Tibial artery (tissue), 4 donors: ENCODE data around the gene BFSP2.
"Not testable (repeated sequence)": the region's sequence is repeated elsewhere in the genome, so short reads cannot be mapped to it uniquely, and the experiment has no call there.

Experiments used
- DNase-seq, 2 donors: peaks; one replicate each; pipeline ENCODE4 v3.0.0-alpha.2; 2019
- H3K27ac ChIP-seq, 2 donors: fragments of 200-600 bp; sonication (generic) in 1 of 2; 1 replicate in 1 of 2; 2 replicates in 1 of 2; pipeline ENCODE4 v1.5.1; 2018 to 2019; ENCODE audit warnings: mild to moderate bottlenecking in 1 of 2
- H3K27me3 ChIP-seq, 2 donors: fragments of 200-600 bp; sonication (generic) in 1 of 2; one replicate each; pipeline versions ENCODE4 v1.5.1 to v1.6.0; 2016 to 2019
- H3K36me3 ChIP-seq, 3 donors: fragments of 200-600 bp; sonication (generic) in 2 of 3; one replicate each; pipeline ENCODE4 v1.5.1; 2016 to 2019; ENCODE audit warnings: mild to moderate bottlenecking in 2 of 3
- H3K4me1 ChIP-seq, 4 donors: fragments of 200-600 bp; sonication (generic) in 2 of 4; 1 replicate in 3 of 4; 2 replicates in 1 of 4; pipeline ENCODE4 v1.5.1; 2016 to 2019
- H3K4me3 ChIP-seq, 2 donors: fragments of 200-600 bp; sonication (generic) in 1 of 2; 1 replicate in 1 of 2; 2 replicates in 1 of 2; pipeline ENCODE4 v1.5.1; 2018 to 2019; ENCODE audit warnings: mild to moderate bottlenecking in 2 of 2
- H3K9me3 ChIP-seq, 3 donors: fragments of 200-600 bp; sonication (generic) in 1 of 3; one replicate each; pipeline ENCODE4 v1.5.1; 2016 to 2019
- CTCF ChIP-seq, 2 experiments: fragments of 200-600 bp in 1 of 2; fragments of 450-650 bp in 1 of 2; IDR thresholded peaks; one replicate each; pipeline ENCODE4 v1.5.1; 2017 to 2019; ENCODE audit warnings: antibody characterized with exemption in 2 of 2, mild to moderate bottlenecking in 1 of 2, moderate library complexity in 1 of 2
- intact Hi-C: fragments of 100-400 bp; cut with DNase I; formaldehyde crosslinking; loops from one replicate; pipeline ENCODE4 v1.15.0; 2023; ENCODE audit warnings: low total_unique reads

Gene BFSP2

GRCh38 chr3:133494469-133494868 is 94.6 kb downstream of the BFSP2 start:
- H3K27me3 ChIP-seq = no peaks in the 10 kb centered on the region
- no peaks in the 10 kb centered on the region for H3K9me3 ChIP-seq
- DNase-seq = no peak
- no peak overlapping the region for H3K4me3 ChIP-seq
- no peaks in the 10 kb centered on the region for H3K4me1 ChIP-seq
- H3K36me3 ChIP-seq = no peaks in the 10 kb centered on the region
- H3K27ac ChIP-seq = no peak overlapping the region
- intact Hi-C loops = no loop called here
- no peak for TF ChIP-seq CTCF (IDR thresholded peaks at IDR 0.05)

DNA sequence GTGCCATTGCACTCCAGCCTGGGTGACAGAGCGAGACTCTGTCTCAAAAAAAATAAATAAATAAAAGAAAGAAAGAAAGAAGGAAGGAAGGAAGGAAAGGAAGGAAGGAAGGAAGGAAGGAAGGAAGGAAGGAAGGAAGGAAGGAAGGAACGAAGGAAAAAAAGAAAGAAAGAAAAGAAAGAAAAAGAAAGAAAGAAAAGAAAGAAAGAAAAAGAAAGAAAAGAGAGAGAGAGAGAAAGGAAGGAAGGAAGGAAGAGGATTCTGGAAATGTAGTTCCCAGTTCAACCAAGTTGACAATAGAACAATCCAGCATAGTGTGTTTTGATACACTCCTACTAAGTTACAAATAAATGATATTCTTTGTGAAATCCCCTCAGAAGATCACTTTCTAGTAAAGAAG is 102.7 kb downstream of the BFSP2 start:
- intact Hi-C loops, H3K36me3 ChIP-seq, H3K27ac ChIP-seq, H3K4me3 ChIP-seq, H3K4me1 ChIP-seq, H3K9me3 ChIP-seq, DNase-seq, H3K27me3 ChIP-seq: not testable (repeated sequence)

DNA sequence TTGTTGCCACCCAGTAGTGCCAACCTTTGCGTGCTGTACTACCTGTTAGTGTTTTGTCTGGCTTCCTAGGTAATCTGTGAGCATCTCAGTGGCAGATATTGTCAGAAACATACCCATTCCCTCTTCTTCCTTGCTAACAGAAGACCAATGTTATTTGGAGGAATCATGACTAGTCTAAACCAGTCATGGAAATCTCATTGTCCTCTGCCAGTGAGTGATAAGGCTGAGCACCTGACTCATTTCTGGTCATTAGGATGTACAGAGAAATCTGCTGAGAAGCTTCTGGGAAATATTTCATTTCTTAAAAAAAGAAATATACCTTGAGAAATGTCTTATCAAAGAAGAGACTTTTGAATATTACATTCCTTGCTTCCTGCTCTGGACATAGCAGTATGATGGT is 103.6 kb downstream of the BFSP2 start:
- no peak for TF ChIP-seq CTCF (IDR thresholded peaks at IDR 0.05)
- Histone ChIP-seq H3K4me1 (no peaks in the 10 kb centered on the region), H3K27ac (no peak overlapping the region), H3K36me3 (no peaks in the 10 kb centered on the region), H3K4me3 (no peak overlapping the region), H3K27me3 (no peaks in the 10 kb centered on the region), H3K9me3 (no peaks in the 10 kb centered on the region)
- intact Hi-C loops = no loop called here
- no peak for DNase-seq

DNA sequence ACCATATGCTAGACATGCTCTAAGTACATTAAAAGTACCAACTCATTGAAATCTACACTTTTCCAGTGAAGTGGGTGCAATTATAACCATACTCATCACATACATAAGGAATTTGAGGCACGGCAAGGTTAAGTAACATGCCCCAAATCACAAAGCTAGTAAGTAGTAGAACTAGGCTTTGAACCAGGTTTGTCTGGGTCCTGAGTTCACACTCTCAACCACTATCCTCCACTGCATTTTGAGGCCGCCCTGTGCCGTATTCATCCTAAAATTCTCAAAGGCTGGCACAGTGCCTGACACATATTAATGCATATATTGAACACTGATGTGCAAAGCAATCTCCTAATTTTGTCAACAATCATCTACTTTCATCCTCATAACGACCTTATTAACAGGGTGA is 104.9 kb downstream of the BFSP2 start:
- no peak overlapping the region for H3K27ac ChIP-seq
- no peaks in the 10 kb centered on the region for H3K9me3 ChIP-seq
- H3K27me3 ChIP-seq = no peaks in the 10 kb centered on the region
- no peak for TF ChIP-seq CTCF (IDR thresholded peaks at IDR 0.05)
- intact Hi-C loops = no loop called here
- DNase-seq = no peak
- no peaks in the 10 kb centered on the region for H3K4me1 ChIP-seq
- H3K4me3 ChIP-seq = no peak overlapping the region
- no peaks in the 10 kb centered on the region for H3K36me3 ChIP-seq

DNA sequence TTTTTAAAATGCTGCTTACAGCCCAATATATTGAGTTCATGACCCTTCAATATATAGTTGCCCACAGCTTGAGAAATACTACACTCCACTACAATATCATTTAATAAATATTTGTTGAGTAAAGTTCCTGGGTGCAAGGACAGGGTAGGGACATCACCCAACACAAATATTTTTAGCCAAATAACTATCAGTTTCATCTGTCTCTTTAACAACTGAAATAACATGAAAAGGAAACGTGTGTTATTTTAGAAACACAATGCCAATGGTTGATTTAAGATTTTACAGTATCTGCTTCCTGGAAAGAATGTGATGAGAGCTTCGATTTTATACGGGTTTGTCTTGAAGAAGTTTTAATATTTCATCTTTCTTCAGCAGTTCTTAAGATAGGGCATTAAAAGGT is 106.0 kb downstream of the BFSP2 start:
- intact Hi-C loops = no loop called here
- no peak overlapping the region for H3K4me3 ChIP-seq
- DNase-seq = no peak
- no peaks in the 10 kb centered on the region for H3K27me3 ChIP-seq
- no peak for TF ChIP-seq CTCF (IDR thresholded peaks at IDR 0.05)
- no peak overlapping the region for H3K27ac ChIP-seq
- no peaks in the 10 kb centered on the region for H3K36me3 ChIP-seq
- H3K4me1 ChIP-seq = no peaks in the 10 kb centered on the region
- no peaks in the 10 kb centered on the region for H3K9me3 ChIP-seq

DNA sequence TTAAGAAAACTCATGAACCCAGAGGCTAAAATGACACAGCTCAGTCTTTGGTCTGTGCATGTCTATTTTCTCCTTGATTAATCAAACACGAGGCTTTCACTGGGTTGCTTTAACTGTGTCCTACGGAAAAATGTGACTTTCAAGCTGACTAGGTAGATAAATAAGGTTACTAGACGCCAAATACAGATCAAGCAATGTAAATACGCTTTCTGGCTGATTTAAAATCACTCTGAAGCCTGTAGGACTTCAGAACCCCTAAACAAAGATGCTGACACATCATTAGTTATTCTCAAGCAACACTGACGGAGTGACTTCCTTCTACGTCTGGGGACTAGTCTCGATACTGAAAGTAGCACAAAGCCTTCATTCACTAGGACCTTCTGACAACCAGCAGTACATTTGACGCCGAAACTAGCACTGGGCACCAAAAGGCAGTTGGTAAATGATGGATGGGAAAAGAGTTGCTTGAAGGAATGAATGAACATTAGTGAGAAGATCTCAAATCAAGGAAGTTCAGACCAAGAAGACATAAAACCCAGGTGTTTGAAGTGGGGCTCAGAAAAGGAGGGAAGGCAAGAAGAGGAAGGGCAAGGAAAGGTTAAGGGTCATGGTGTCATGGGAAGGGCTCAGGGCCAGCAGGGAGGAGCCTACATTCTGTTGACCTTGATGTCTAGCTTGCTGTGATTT is 106.5 kb downstream of the BFSP2 start:
- intact Hi-C loops = no loop called here
- no peaks in the 10 kb centered on the region for H3K36me3 ChIP-seq
- H3K4me3 ChIP-seq = no peak overlapping the region
- no peaks in the 10 kb centered on the region for H3K4me1 ChIP-seq
- H3K27ac ChIP-seq = no peak overlapping the region
- no peaks in the 10 kb centered on the region for H3K9me3 ChIP-seq
- no peaks in the 10 kb centered on the region for H3K27me3 ChIP-seq
- no peak for TF ChIP-seq CTCF (IDR thresholded peaks at IDR 0.05)
- no peak for DNase-seq
